Right cardiac atrium (tissue), 5 donors: ENCODE data around the gene C4orf17. TPM values are rescaled to one million over a fixed set of nuclear protein-coding genes. Genes with fewer than 3 reads are reported as not detected.
"Not testable (repeated sequence)": the region's sequence is repeated elsewhere in the genome, so short reads cannot be mapped to it uniquely, and the experiment has no call there.

ENCODE experiments used
- ATAC-seq, 2 donors: fragments of 200-7000 bp; cut with Tn5 transposase; one replicate each; pipeline versions ENCODE4 v1.8.0 to v1.9.1; 2020; ENCODE audit warnings: moderate library complexity in 2 of 2, mild to moderate bottlenecking in 1 of 2
- DNase-seq, 3 donors: peaks; one replicate each; pipeline ENCODE4 v3.0.0-alpha.2; 2020
- H3K27ac ChIP-seq: one replicate; pipeline ENCODE4 v1.5.1; 2013; ENCODE audit warnings: mild to moderate bottlenecking, low read length, control low read depth, moderate library complexity
- H3K27me3 ChIP-seq: one replicate; pipeline ENCODE4 v1.6.1; 2013; ENCODE audit not compliant: control insufficient read depth, insufficient read depth
- H3K4me1 ChIP-seq: one replicate; pipeline ENCODE4 v1.6.1; 2013; ENCODE audit warnings: low read length; ENCODE audit not compliant: control insufficient read depth, insufficient read depth
- H3K4me3 ChIP-seq: one replicate; pipeline ENCODE4 v1.5.1; 2013; ENCODE audit warnings: low read length, control low read depth
- H3K9me3 ChIP-seq: one replicate; pipeline ENCODE4 v1.6.1; 2013; ENCODE audit warnings: low read length; ENCODE audit not compliant: control insufficient read depth
- WGBS: extraction: QIAGEN DNeasy Blood & Tissue Kit; methylation state at CpG from one replicate; pipeline ENCODE4 v1.1.7; 2013; 5-methylcytosine and 5-hydroxymethylcytosine counted together
- intact Hi-C, 4 donors: fragments of 100-400 bp; cut with DNase I; formaldehyde crosslinking; loops; one replicate each; pipeline versions ENCODE4 v1.11.0 to v1.14.0; 2022 to 2023
- polyA plus RNA-seq: library from polyadenylated mRNA; stranded (reverse); fragments of 200-250 nt; gene quantifications from one replicate; pipeline ENCODE4 v1.2.3, GENCODE V29; 2013
- total RNA-seq, 4 donors: library from RNA; stranded (reverse); fragmentation: NEBNext Ultra II Directional; extraction: Animal tissue kit (Norgen Biotek cat#: 25700); gene quantifications; one replicate each; pipeline ENCODE4 v1.2.1, GENCODE V29; 2021
- donor health status: healthy with polysubstance abuse.
- donor health status: DM: no; HTN: yes; CAD: no.
- donor health status: DM: no; HTN: no; CAD: no.
- donor health status: DM: no; HTN: yes; CAD: no; lungs with severe emphysema.
- donor health status: DM: yes; HTN: yes; CAD: no.

The C4orf17 gene
- total and polyA plus RNA-seq, 5 donors, result not detected

DNA sequence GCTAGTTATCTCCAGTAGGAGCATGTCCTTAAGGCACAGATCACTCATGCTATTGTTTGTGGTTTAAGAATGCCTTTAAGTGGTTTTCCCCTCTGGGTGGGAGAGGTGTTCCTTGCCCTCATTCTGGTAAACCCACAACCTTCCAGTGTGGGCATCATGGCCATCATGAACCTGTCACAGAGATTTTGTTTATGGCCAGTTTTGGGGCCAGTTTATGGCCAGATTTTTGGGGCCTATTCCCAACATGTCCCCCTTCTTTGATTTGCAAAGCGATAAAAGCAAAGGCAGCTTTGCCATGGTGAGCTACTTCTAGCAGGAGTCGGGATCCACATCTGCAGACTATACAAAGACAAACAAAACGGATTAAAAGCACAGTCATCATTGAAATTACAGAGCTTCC lies 24.2 kb upstream of the C4orf17 start:
- H3K4me1 ChIP-seq, H3K27ac ChIP-seq, ATAC-seq, DNase-seq, H3K27me3 ChIP-seq, H3K9me3 ChIP-seq, intact Hi-C loops, H3K4me3 ChIP-seq: not testable (repeated sequence)
- 64% methylated on average over 3 of the region's 3 CpGs for WGBS

DNA sequence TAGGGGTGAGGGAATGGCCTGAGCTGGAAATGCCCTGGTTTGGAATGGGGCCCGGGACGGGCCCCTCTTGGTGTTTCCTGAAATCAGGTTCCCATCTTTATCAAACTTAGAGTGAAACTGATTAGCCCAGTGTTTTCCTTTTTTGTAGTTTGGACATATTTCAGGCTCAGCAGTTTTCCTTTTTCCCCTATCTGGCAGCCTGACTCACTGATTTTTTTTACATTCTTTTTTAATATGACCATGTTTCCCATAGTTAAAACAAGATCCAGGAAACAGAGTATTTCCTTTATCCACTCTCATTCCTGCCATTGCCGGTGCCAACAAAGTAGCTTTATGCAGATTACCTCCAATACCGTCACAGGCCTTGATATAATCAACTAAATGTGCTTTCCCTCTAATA lies 20.5 kb upstream of the C4orf17 start:
- Histone ChIP-seq H3K9me3 (no peaks in the 10 kb centered on the region), H3K4me1 (no peaks in the 10 kb centered on the region), H3K27me3 (no peaks in the 10 kb centered on the region), H3K4me3 (no peak overlapping the region), H3K27ac (no peak overlapping the region)
- intact Hi-C loops, result no loop called here
- no peak for ATAC-seq
- no peak for DNase-seq
- WGBS, result 51% methylated on average over 4 of the region's 4 CpGs

DNA sequence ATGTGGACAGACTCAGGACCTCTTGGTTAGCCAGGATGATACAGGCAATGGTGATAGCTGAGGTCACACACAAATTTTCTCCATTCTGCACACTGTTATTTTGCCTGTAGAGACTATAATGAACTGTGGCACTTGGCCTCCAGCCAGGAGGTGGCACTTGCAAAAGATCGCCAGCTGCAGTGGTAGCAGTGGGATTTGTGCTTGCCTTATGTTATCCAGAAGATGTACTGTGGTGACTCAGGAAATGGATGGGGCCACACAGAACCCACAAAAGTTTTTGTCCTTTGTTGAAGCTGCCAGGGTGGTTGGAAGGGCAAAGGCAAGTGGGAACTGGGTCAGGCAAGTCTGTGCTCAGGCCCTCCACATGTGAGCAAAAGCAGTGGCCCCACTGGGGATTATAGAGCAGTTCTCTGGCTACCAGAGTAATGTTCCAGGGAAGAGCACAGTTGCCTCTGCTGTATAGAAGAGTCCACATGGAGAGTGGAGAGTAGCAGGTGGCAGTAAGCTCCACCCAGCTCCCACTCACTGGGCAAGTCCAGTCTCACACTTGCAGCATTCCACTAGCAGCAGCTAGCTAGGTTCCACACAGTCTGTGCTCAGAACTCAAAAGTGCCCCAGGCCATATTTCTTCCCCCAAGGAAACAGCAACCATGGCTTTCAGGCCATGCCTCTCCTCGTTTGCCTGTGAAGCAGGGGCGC lies 5.9 kb upstream of the C4orf17 start:
- no peak for ATAC-seq
- no peak overlapping the region for H3K27ac ChIP-seq
- H3K9me3 ChIP-seq, result no peaks in the 10 kb centered on the region
- H3K4me3 ChIP-seq, result no peak overlapping the region
- DNase-seq, result no peak
- no peaks in the 10 kb centered on the region for H3K27me3 ChIP-seq
- no peaks in the 10 kb centered on the region for H3K4me1 ChIP-seq
- WGBS, result 74% methylated on average over 3 of the region's 3 CpGs
- intact Hi-C loops, result no loop called here

DNA sequence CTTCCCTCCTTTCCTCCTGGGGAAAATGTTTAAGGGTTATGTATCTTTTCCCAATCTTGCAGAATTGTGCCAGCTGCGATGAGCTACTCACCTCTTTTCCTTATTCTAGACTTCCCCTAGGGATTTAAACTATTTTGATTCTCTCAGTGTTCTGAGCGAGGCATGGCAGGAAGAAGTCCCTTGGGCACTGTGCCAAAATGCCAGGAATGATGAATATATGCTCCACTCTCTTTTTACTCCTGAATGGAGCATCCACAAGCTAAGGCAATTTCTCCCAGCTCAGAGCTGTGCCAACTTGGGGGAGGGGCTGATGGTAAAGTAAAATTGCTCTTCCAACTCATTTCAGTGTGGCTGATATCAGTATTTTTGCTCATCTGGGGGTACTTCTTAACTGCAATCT lies 4.0 kb upstream of the C4orf17 start:
- DNase-seq, result no peak
- Histone ChIP-seq H3K27ac (no peak overlapping the region), H3K27me3 (no peaks in the 10 kb centered on the region), H3K9me3 (no peaks in the 10 kb centered on the region), H3K4me3 (no peak overlapping the region), H3K4me1 (no peaks in the 10 kb centered on the region)
- 41% methylated on average over 2 of the region's 2 CpGs for WGBS
- intact Hi-C loops, result no loop called here
- no peak for ATAC-seq

DNA sequence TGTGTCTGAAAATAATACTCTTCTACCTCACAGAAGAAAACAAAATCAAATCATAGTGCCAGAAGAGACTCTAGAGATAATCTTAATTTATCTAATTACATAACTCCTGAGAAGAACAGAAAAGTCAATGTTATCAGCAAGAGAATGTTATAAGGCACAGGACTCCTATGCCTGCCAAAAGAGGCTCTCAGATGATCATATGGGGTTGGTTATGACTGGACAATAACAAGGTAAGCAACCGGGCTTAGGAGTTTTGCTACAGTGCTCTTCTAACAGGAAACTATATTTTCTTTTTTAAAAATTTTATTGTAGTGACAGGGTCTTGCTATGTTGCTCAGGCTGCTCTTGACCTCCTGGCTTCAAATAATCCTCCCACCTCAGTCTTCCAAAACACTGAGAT lies 3.5 kb upstream of the C4orf17 start:
- H3K4me1 ChIP-seq, result no peaks in the 10 kb centered on the region
- ATAC-seq (no peak), DNase-seq (no peak)
- no peaks in the 10 kb centered on the region for H3K27me3 ChIP-seq
- H3K4me3 ChIP-seq, result no peak overlapping the region
- no peak overlapping the region for H3K27ac ChIP-seq
- no peaks in the 10 kb centered on the region for H3K9me3 ChIP-seq
- 73% methylated on average over 1 of the region's 1 CpG for WGBS
- intact Hi-C loops, result no loop called here

DNA sequence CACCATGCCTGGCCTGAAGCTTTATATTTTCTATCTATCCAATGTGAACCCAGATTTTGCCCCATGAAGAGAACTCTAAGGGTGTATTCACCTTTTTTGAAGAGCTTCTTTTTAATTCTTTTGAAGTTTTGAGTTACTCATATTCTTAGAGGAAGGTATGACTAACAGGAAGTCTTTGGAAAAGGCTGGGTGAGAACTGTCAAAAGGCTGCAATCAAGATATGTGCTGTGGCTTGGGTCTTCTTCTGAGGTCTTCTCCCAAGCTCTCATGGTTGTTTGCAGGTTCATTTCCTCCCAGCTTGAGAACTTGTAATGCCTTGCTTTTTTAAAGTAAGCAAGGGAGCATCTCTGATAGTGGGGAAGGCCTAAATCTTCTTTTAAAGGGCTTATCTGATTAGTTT lies 3.1 kb upstream of the C4orf17 start:
- ATAC-seq, result no peak
- intact Hi-C loops, result no loop called here
- H3K4me3 ChIP-seq, result no peak overlapping the region

DNA sequence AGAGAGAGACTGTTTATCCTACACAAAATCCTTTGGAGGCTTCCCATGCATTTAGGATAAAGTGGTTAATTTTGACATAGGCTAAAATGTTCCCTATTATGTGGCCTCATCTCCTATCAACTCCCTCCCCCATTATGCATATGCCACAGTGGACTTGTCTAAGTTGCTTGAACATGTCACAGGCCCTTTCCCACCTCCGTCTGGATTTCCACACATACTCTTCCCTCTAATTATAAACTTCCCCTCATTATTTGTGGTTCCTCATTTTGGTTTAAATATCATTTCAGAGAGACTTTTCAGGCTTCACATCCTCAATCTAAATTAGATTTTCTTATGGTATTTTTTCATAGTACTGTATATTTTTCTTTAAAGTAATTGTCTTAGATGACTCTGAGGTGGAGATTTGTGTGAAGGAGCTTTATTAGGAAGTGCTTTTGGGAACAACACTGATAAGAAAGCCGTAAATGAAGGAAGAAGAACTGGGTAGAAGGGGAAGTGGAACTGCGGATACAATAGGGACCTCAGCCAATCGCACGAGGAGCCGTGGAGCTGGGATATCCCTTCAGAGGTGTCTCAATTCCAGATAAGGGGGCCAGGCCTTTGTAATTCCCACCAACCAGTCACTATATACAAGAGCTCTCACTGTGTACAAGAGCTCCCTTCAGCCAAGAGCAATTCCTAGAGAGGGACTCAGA lies 7.9 kb downstream of the C4orf17 start:
- DNase-seq (no peak), ATAC-seq (no peak)
- H3K4me1 ChIP-seq, result no peaks in the 10 kb centered on the region
- WGBS, result 49% methylated on average over 6 of the region's 6 CpGs
- no peak overlapping the region for H3K27ac ChIP-seq
- intact Hi-C loops, result no loop called here
- no peaks in the 10 kb centered on the region for H3K9me3 ChIP-seq
- H3K4me3 ChIP-seq, result no peak overlapping the region
- no peaks in the 10 kb centered on the region for H3K27me3 ChIP-seq

More for the DNA sequence above, 3.1 kb upstream of the C4orf17 start:
- no peaks in the 10 kb centered on the region for H3K9me3 ChIP-seq
- no peak for DNase-seq
- H3K27me3 ChIP-seq, result no peaks in the 10 kb centered on the region
- H3K27ac ChIP-seq, result no peak overlapping the region
- H3K4me1 ChIP-seq, result no peaks in the 10 kb centered on the region

DNA sequence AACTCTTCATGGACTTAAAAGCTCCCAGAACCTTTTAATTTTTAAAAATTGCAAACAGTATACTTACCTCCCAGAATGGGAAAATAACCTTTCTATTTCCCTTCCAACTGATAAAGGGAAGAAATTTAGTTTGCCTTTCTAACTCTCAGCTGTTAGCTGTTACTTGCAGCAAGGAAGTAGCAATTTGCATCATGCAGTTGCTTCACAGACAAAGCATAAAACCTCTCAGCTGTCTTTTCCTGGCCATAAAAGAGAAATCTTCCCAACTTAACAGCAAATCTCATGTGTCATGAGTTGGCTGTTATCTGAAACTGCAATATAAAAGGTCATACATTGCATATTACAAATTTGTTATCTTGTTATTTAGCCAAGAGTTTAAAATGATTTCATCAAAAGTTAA lies 18.4 kb downstream of the C4orf17 start:
- intact Hi-C loops, result no loop called here
- H3K4me3 ChIP-seq, result no peak overlapping the region
- DNase-seq (no peak), ATAC-seq (no peak)
- H3K27me3 ChIP-seq, result no peaks in the 10 kb centered on the region
- no peaks in the 10 kb centered on the region for H3K4me1 ChIP-seq
- H3K27ac ChIP-seq, result no peak overlapping the region
- no peaks in the 10 kb centered on the region for H3K9me3 ChIP-seq

DNA sequence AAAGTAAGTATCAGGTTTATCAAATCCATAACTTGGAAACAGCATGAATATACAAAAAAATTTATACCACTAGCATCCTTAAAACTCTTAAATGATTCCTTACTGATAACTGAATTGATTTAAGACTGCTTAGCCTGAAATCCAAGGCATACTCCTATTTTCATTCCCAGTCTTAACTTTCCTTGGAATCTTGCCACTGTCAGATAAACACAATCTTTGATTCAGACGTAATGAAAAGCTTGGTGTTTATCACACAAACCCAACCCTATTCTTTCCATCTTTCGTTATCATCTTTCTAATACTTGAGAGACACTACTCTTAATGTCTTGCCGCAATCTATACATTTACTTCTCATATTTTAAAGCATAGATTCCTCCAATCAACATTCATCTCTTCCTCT lies 19.1 kb downstream of the C4orf17 start:
- DNase-seq (no peak), ATAC-seq (no peak)
- Histone ChIP-seq H3K27me3 (no peaks in the 10 kb centered on the region), H3K4me3 (no peak overlapping the region), H3K27ac (no peak overlapping the region), H3K4me1 (no peaks in the 10 kb centered on the region), H3K9me3 (no peaks in the 10 kb centered on the region)
- intact Hi-C loops, result no loop called here
- WGBS, result 61% methylated on average over 3 of the region's 3 CpGs

DNA sequence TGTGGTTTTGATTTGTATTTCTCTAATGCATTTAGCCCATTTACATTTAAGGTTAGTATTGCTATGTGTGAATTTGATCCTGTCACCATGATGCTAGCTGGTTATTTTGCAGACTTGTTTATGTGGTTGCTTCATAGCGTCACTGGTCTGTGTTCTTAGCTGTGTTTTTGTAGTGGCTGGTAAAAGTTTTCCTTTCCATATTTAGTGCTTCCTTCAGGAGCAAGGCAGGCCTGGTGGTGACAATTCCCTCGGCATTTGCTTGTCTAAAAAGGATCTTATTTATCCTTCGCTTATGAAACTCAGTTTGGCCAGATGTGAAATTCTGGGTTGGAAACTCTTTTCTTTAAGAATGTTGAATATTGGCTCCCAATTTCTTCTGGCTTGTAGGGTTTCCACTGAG lies 23.9 kb downstream of the C4orf17 start:
- ATAC-seq, H3K9me3 ChIP-seq, intact Hi-C loops, H3K27me3 ChIP-seq, H3K4me3 ChIP-seq, DNase-seq, H3K4me1 ChIP-seq, H3K27ac ChIP-seq: not testable (repeated sequence)
- WGBS, result 86% methylated on average over 3 of the region's 3 CpGs

DNA sequence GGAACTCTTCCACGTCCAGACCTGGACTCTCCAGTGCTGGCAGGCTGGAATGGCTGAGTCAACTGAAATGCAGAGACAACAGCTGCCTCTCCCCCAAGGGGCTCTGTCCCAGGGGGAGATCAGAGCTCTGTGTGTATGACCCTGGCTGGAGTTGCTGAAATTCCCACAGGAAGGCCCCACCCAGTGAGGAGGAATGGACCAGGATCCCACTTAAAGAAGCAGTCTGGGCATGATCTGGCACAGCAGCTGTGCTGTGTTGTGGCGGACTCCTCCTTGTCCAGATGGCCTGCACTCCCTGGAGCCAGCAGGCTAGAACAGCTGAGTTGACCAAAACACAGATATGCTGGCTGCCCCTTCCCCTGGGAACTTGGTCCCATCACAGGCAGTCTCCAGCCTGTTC lies 25.4 kb downstream of the C4orf17 start:
- DNase-seq, result peak in 1 of 3 donors; percentile 32
- Histone ChIP-seq H3K9me3 (no peaks in the 10 kb centered on the region), H3K27ac (no peak overlapping the region), H3K4me3 (no peak overlapping the region), H3K4me1 (no peaks in the 10 kb centered on the region), H3K27me3 (no peaks in the 10 kb centered on the region)
- ATAC-seq, result peak in 1 of 2 donors; percentile 26
- 51% methylated on average over 2 of the region's 2 CpGs for WGBS
- intact Hi-C loops, result no loop called here
